SU-DHL-6 (cell line): Measurements from ENCODE around the gene EPB41L1.

Experiments used
- H2AFZ ChIP-seq: fragments of 200-600 bp; sonication (generic); 2 replicates; pipeline ENCODE4 v1.6.1; 2014; ENCODE audit warnings: low read depth, mild to moderate bottlenecking, moderate library complexity, mixed read lengths, antibody characterized with exemption, low read length; ENCODE audit not compliant: severe bottlenecking
- H3F3A ChIP-seq: fragments of 200-600 bp; shearing (Covaris generic); 2 replicates; pipeline ENCODE4 v1.6.0; 2016; ENCODE audit warnings: antibody characterized with exemption, mild to moderate bottlenecking; ENCODE audit not compliant: insufficient read depth
- H3K27ac ChIP-seq: fragments of 200-600 bp; sonication (generic); 2 replicates; pipeline ENCODE4 v1.5.1; 2016; ENCODE audit warnings: low read depth, mild to moderate bottlenecking, low read length, moderate library complexity, mixed read lengths
- H3K27me3 ChIP-seq: fragments of 200-600 bp; sonication (generic), shearing (Covaris generic); 2 replicates; pipeline ENCODE4 v1.6.0; 2014; ENCODE audit warnings: mild to moderate bottlenecking, low read length
- H3K36me3 ChIP-seq: fragments of 200-600 bp; sonication (generic); 2 replicates; pipeline ENCODE4 v1.6.1; 2014; ENCODE audit warnings: mild to moderate bottlenecking, low read length, mixed read lengths
- H3K4me2 ChIP-seq: fragments of 300-600, 200-600 bp; shearing (Covaris generic), sonication (generic); 2 replicates; pipeline ENCODE4 v1.6.0; 2014; ENCODE audit warnings: low read length, low read depth, mild to moderate bottlenecking; ENCODE audit not compliant: poor library complexity, severe bottlenecking
- H3K4me3 ChIP-seq: fragments of 200-600 bp; sonication (generic); 2 replicates; pipeline ENCODE4 v1.5.1; 2014; ENCODE audit warnings: antibody characterized with exemption, low read length, mild to moderate bottlenecking, mixed read lengths; ENCODE audit not compliant: insufficient read depth, poor library complexity, severe bottlenecking
- H3K79me2 ChIP-seq: fragments of 200-600 bp; sonication (generic); 2 replicates; pipeline ENCODE4 v1.6.1; 2014; ENCODE audit warnings: mild to moderate bottlenecking, low read length, moderate library complexity; ENCODE audit not compliant: insufficient read depth
- H3K9ac ChIP-seq: fragments of 200-600 bp; sonication (generic); 2 replicates; pipeline ENCODE4 v1.7.0; 2014; ENCODE audit warnings: mild to moderate bottlenecking, low read length
- H3K9me2 ChIP-seq: fragments of 200-600 bp; sonication (generic); replicated peaks from 2 replicates; pipeline ENCODE4 v1.6.1; 2014; ENCODE audit warnings: low read length; ENCODE audit not compliant: insufficient read depth
- H3K9me3 ChIP-seq: fragments of 200-600 bp; sonication (generic); 2 replicates; pipeline ENCODE4 v1.6.1; 2014; ENCODE audit warnings: low read length, mixed read lengths; ENCODE audit not compliant: insufficient read depth
- H4K20me1 ChIP-seq: fragments of 200-600 bp; sonication (generic); 2 replicates; pipeline ENCODE4 v1.6.1; 2014; ENCODE audit warnings: low read depth, mild to moderate bottlenecking, antibody characterized with exemption, low read length, moderate library complexity, mixed read lengths
- CTCF ChIP-seq: fragments of 200-600 bp; sonication (generic); IDR thresholded peaks from one replicate; pipeline ENCODE4 v1.5.1; 2017; ENCODE audit warnings: antibody characterized with exemption, mild to moderate bottlenecking, low read length, moderate library complexity; ENCODE audit not compliant: insufficient read depth, poor library complexity, severe bottlenecking
- EZH2phosphoT487 ChIP-seq: fragments of 200-600 bp; sonication (generic), shearing (Covaris generic); conservative IDR thresholded peaks from 2 replicates; pipeline ENCODE4 v1.6.1; 2018; ENCODE audit warnings: mild to moderate bottlenecking, antibody characterized with exemption, low read length, moderate library complexity, mixed read lengths

The EPB41L1 gene

GRCh38 chr20:36254076-36254475 lies 99.5 kb downstream of the EPB41L1 start:
- Histone ChIP-seq H3K27ac (no peak overlapping the region), H3K4me2 (no peak overlapping the region), H3K4me3 (no peak overlapping the region), H3K27me3 (no peaks in the 10 kb centered on the region), H3K9me2 (no peaks in the 10 kb centered on the region), H3K79me2 (no peaks in the 10 kb centered on the region), H4K20me1 (no peaks in the 10 kb centered on the region), H3K36me3 (no peaks in the 10 kb centered on the region), H3K9me3 (no peaks in the 10 kb centered on the region), H3F3A (no peaks in the 10 kb centered on the region), H2AFZ (no peak overlapping the region), H3K9ac (no peak overlapping the region)
- TF ChIP-seq CTCF (no peak), EZH2phosphoT487 (no peak)

GRCh38 chr20:36255445-36255844 lies 100.9 kb downstream of the EPB41L1 start:
- no peaks in the 10 kb centered on the region for H3F3A ChIP-seq
- no peak overlapping the region for H3K4me3 ChIP-seq
- no peaks in the 10 kb centered on the region for H3K79me2 ChIP-seq
- H3K9me3 ChIP-seq, result no peaks in the 10 kb centered on the region
- no peaks in the 10 kb centered on the region for H3K36me3 ChIP-seq
- H3K27me3 ChIP-seq, result no peaks in the 10 kb centered on the region
- no peak overlapping the region for H3K27ac ChIP-seq
- no peak overlapping the region for H2AFZ ChIP-seq
- H3K9me2 ChIP-seq, result no peaks in the 10 kb centered on the region
- H4K20me1 ChIP-seq, result no peaks in the 10 kb centered on the region
- no peak overlapping the region for H3K4me2 ChIP-seq
- TF ChIP-seq EZH2phosphoT487 (no peak), CTCF (no peak)
- no peak overlapping the region for H3K9ac ChIP-seq

- Histone ChIP-seq H3K27me3 (no peaks in the 10 kb centered on the region), H3K36me3 (no peaks in the 10 kb centered on the region), H3K4me2 (no peak overlapping the region), H3K79me2 (no peaks in the 10 kb centered on the region), H3K4me3 (no peak overlapping the region), H3K9me2 (no peaks in the 10 kb centered on the region), H3K9ac (no peak overlapping the region), H3K9me3 (no peaks in the 10 kb centered on the region), H3F3A (no peaks in the 10 kb centered on the region), H4K20me1 (no peaks in the 10 kb centered on the region), H3K27ac (no peak overlapping the region), H2AFZ (no peak overlapping the region)
- TF ChIP-seq CTCF (no peak), EZH2phosphoT487 (no peak)
Measured at GRCh38 chr20:36259177-36260061, 104.9 kb downstream of the EPB41L1 start.
